Epidermal melanocyte (primary cell): Measurements from ENCODE around the gene RTL9.

ENCODE experiments used
- DNase-seq: peaks from one replicate; pipeline ENCODE4 v3.0.0; 2011; ENCODE audit warnings: low spot score; ENCODE audit not compliant: insufficient read length

The RTL9 gene

DNA sequence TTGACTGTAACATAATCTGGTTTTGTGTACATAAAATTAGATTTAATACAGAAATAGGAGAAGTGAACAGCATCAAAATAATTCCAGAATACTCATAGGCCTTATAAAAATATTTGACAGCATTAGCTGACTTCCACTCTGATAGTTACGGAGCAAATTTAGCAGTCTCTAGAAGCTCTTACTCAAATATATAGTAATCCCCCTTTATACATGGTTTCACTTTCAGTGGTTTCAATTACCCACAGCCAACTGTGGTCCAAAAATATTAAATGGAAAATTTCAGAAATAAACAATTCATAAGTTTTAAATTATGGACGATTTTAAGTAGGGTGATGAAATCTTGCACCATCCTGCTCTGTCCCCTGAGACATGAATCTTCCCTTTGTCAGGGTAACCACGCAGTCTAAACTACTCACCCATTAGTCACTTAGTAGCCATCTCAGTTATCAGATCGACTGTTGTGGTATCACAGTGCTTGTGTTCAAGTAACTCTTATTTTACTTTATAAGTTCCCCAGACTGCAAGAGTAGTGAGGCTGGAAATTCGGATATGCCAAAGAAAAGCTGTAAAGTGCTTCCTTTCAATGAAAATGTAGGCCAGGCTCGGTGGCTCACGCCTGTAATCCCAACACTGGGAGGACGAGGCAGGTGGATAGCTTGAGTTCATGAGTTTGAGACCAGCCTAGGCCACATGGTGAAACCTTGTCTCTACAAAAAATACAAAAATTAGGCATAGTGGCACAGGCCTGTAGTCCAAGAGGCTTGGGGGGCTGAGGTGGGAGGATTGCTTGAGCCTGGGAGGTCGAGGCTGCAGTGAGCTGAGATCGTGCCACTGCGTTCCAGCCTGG lies 17.2 kb upstream of the RTL9 start:
- DNase-seq, result no peak

DNA sequence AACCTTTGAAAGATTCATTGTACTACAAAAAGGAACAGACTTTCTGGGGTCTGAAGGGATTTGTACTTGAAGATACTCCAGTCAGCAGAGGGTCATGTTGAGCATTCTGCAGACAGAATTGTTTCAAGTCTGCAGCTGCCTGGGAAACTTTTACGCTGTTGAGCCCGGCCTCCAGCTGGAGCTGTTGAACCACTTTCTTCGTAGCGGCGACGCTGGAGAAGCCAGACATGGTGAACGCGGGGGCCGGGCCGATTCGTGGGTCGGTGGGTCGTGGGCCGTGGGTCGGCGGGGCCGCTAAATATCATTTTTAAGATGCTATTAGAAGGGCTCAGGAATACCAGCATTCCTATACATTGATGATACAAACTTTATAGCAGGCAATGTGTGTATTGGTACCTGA lies 12.0 kb upstream of the RTL9 start:
- no peak for DNase-seq

DNA sequence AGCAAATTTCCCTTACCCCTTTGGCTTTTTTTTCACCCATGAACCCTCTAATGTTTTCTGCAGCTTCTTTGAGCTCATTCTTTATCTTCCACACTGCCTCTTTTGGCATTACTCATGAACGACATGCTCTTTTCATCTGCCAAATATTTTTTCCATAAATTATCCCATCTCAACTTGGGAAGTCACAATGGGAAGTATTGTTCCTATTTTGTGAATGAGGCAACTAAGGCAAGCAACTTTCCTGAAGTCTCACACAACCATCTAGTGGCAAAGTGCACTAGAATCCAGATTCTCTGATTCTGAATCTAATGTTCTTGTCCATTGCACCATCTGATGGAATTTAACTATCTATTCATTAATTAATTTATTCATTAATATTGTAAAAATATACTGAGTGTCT lies 625 bp downstream of the RTL9 start:
- peak; percentile 19 for DNase-seq

DNA sequence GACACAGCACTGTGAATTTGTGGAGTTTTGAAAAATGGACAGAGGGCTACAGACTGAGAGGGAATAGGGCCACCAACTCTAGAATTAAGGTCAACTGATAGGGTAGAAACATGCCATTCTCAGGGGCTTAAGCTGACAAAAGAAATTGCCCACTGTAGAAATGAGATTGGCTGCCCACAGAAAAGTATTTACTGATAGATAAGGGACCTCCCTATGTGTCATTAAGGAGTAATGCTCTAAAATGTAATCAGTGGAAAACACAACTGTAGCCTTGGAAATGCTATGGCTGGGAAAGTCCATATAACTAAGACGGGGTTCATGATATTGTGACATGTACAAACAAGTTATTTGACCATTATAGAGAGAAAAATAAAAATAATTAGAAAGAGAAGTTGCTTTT lies 4.6 kb downstream of the RTL9 start:
- DNase-seq, result no peak

DNA sequence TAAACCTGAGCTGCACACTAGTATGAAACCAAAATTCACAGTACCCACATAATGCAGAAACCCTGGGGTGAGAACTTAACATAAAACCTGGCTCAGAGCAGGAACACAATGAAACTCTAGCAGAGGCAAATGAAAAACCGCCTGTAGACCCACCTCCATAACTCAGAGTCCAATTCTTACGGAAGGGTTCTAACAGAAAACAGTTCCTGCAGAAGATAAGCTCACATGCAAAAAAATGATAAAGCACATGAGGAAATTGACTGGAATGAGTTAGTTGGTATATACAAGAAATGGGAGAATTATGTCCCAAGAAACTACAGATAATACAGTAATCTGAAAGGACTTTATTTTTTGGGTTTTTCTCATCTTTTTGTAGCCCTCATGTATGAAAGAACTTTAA lies 14.7 kb downstream of the RTL9 start:
- DNase-seq, result no peak

DNA sequence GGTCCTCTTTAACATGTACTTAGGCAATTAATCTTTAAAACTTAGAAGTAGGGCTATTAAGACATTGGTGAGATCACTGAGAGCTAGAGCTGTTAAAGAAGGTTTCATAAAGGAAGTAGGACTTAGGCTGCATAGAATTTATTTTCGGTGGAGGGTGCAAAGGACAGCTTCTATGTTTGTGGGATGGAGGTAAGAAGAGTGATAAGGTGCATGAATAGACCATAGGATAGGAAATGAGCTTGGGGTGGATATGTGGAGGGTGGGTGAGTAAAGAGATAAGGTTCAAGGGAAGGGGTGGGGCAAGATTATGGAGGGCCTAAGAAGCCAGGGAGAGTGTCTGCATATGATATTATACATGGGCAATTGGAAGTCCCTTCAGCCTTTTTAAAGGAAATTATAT lies 15.9 kb downstream of the RTL9 start:
- DNase-seq, result no peak

DNA sequence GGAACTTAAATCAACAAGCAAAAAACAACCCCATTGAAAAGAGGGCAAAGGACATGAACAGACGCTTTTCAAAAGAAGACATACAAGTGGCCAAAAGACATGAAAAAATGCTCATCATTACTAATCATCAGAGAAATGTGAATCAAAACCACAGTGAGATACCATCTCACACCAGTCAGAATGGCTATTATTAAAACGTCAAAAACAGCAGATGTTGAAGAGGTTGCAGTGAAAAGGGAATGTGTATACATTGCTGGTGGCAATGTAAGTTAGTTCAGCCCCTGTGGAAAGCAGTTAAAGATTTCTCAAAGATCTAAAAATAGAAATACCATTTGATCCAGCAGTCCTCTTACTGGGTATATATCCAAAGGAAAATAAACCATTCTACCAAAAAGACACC lies 22.6 kb downstream of the RTL9 start:
- no peak for DNase-seq

DNA sequence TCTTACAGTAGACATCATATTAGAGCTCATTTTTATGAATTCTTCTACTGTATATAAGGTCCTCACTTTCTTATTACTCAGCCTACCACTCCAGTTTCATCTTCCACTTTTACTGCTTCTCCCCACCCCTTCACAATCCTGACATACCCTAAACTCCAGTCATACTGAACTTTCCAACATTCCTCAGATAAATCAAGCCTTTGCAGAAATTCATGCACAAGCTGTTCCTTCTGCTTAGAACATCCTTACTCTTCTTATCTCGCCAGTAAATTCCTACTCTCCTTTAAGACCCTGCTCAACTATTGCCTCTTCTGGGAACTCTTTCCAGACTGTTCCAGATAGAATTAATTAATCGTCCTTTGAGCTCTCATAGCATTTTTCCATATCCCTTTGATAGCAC lies 24.8 kb downstream of the RTL9 start:
- no peak for DNase-seq

DNA sequence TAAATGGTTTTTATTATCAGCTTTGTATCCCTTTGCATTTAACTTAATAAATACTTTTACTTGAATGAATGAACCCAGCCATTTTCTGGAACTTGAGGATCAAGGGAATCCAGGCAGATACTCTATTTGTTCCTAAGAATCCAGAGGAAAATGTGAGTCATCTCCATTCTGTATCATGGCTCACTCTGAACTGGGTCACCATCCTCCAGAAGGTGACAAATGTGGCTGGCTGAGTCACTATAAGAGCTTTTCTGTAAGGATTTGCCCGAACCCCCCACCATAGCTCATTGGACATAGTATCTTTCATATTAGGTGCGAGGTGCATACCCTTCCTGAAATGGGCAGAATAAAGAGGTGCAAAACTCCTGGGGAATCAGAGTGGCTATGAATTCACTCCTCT lies 25.8 kb downstream of the RTL9 start:
- DNase-seq, result no peak

DNA sequence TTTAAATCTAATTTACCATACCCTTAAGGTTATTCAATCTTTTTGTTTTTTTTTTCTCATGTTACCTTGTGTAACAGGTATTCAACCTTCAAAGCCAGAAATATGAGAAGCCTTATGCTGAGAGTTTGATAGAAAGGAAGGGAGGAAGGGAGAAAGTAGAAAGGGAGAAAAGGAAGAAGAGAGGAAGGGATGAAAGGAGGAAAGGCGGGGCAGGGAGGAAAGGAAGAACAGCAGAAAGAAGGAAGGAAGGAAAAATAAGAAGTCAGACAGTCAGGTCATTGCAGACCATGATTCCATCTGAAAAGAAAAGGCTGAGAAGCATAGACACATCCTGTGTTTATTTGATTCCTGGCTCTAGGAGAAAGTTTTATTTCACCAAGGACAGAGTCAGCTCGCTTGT lies 30.9 kb downstream of the RTL9 start:
- DNase-seq, result no peak

DNA sequence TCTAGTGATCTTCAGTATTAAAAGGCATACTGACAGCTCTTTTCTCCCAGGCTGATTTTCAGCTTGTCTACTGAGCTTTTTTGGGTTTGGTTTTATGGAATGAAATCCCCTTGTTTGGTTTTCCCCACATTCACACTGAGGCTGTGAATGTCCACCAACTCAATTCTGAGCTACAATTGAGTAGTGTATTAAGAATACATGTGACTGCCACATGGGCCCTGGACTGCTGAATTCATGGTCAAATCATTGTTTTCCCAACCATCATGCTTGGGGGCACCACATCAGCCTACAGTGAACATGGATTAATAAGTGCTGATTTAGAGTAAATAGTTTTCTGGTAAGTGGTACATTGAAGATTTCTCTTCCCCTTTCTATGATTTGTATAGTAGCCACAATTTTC lies 32.4 kb downstream of the RTL9 start:
- DNase-seq, result no peak

DNA sequence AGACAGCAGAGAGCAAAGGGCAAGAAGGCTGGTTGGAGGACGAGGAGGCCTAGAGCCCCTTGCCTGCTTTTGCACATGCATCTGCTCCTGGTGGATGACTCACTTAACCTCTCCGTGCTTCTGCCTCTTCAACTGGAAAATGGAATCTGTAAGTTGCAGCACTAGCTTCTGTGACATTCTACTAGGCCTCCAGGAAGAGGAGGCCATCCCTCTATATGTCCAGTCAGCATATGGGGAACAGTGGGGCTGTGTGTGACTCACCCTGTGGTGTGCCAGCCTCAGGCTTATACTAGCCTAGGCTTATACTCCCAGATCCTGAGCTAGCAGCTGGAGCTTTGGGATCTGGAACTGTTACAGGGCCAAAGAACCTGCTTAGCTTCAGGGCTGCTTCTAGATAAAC lies 36.0 kb downstream of the RTL9 start:
- no peak for DNase-seq

DNA sequence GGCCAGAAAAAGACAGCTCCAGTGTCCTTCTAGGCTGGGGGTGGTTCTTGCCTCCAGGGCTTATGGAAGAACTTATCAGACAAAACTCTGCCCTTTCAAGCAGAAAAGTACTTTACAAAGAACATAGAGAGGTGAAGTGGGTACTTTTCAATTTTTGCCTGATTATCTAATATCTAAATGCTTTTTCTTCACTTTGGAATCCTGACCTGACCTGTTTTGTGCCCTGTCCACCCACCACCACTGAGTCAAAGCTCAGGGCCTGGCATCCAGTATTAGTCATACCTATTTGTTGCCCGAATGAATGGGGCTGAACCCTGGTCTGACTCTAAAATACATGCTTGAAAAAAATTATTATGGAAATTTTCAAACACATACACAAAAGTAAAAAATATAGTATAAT lies 37.2 kb downstream of the RTL9 start:
- no peak for DNase-seq

DNA sequence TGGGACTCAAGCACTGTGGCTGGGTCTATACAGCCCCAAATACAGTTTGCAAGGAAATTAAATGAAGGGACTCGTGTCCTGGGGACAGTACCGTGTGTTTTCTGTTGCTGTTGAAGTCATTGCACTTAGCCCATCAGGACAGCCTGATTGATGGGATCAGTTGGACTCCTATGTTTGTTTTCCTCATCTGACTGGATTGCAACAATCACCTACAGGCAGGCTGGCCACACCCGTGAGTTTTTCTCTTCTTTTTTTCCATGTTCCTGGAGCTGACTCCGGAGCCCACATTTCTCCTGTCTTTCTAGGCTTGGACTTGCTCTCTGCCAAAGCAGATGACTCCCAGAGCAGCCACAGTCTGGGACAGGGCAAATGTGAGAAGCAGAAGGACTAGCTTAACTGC lies 38.1 kb downstream of the RTL9 start:
- DNase-seq, result no peak

DNA sequence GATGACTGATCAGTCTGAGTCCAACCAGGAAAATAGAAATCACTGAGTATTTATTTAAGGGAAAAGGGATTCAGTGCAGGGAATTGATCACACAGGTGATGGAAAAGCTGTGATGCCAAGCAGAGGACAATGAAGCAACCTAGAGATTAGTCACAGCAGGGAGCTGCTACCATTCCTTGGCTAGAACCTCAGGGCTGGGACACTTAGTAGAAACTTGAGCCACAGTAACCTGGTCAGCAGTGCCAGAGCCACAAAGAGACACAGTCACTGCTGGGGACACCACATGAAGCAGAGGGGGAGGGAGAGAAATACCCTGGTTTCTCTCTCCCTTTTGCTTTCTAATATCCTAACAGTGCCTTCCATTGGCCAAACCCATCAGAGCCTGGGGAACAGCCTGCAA lies 38.7 kb downstream of the RTL9 start:
- DNase-seq, result no peak

DNA sequence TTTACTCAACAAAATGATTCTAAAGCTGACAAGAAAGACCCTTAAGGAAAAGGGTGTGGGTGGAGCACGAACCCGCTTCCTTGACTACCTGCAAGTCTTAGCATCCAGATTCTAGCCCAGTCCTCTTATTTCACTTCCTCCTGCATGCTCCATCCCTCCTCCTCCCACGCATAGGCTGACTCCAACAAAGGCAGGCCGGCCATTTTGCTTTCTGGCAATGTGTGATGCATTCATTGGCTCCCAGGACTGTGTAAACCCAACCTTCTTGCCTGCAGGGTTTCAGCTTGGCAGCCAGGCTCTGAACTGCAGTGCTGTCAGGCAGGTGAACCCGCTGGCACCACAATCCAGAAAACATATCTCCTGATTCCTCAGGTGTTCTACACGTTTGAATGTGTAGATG lies 39.3 kb downstream of the RTL9 start:
- DNase-seq, result no peak

DNA sequence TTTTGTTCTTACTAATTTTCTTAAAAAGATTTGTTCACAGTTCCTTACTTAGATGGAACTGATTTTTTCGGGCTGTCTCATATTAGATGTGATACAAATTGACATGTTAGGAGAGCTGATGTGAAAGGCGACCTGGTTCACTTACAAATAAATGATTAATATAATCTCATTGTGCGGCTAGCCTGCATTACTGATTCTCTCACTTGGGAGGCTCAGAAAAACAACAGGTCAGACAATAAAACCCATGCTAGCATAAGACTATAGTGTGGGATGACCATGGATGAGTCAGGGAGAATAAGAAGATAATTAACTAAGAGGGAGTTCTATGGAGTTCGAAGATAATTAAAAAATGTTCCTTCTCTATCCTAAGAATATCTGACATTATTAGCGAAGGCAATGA lies 40.8 kb downstream of the RTL9 start:
- DNase-seq, result no peak

DNA sequence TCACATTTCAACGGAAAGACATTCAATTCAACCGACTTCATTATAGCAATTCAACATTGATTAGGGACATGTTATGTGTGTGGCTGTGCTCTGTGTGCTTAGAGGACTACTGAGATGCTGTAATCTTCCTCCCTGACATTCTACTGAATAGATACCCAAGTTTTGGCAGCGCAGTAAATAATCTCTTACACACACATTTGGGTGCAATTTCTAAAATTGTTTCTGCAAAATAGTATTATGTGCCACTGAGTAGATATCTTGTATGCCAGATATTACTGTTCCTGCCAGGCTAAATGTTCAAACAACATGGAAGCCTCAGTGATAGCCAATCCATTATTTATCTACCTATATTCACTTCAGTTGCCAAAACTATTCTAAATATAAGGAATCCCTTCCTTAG lies 41.3 kb downstream of the RTL9 start:
- DNase-seq, result no peak

DNA sequence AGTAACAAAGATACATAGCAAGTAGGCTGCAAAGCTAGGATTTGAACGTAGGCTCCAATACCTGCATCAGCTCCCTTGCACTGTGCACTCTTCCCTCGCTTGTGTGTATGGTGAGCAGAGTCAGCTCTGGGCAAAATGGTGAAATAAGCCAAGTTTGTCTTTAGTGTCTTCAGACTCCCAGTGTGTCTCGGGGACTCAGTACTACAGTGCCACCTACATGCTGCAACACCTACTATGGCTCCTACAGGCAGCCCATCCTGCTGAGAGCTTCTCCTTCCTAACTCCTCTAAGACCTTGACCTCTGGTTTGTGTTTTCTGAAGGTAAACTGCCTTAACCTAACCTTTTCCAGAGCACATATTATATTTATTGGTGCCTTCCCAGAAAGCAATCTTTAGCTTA lies 42.5 kb downstream of the RTL9 start:
- no peak for DNase-seq

DNA sequence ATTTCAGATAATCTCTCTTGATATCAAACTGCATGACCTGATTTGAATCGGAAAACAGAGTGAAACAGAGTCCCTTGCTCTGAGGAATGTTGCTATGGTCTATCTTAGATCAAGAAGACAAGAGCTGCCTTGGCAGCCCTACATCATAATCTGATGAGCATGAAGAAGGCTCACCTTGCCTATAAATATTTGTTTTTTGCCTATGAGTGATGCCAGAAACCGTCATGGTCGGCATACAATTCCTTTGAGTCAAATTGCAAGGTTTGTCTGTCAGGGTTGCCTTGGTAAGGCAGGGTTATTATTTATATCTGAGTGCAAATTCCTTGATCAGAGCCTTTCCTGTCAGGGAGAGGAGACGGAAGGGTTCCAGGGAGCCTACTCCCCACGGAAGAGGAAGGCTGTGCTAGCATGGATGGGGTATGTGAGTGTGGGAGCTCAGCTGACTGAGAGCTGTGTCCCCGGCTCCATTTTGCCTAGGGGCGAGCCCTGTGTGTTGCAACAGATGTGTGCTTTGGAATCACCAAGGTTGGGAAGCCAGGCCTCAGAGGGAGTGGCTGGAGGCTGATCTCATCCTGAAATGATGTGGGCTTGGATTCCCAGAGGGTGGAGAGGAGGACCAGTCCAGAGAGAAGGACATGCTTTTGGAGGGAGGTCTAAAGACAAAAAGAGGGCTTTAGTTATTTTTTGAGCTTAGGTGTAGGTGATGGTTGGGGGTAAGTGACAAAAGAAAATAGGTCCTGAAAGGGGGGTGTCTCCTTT lies 43.6 kb downstream of the RTL9 start:
- DNase-seq, result no peak

DNA sequence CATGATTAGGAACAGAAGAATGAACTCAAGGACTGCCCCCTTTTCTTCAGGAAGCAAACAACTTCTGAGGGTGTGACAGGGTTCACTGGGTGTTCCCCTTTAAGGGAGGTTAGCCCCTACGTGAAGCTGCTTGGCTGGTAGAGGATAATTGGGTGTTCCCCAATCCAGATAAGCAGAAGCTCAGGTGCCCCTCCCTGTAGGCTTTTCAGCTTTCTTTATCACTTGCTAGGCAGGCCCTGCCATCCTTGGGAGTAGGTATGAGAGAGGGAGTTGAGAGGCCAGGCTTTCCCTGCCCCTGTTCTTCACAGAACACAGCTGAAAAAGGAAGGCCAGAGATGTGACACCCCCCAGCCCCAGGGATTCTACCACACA lies 44.2 kb downstream of the RTL9 start:
- no peak for DNase-seq

DNA sequence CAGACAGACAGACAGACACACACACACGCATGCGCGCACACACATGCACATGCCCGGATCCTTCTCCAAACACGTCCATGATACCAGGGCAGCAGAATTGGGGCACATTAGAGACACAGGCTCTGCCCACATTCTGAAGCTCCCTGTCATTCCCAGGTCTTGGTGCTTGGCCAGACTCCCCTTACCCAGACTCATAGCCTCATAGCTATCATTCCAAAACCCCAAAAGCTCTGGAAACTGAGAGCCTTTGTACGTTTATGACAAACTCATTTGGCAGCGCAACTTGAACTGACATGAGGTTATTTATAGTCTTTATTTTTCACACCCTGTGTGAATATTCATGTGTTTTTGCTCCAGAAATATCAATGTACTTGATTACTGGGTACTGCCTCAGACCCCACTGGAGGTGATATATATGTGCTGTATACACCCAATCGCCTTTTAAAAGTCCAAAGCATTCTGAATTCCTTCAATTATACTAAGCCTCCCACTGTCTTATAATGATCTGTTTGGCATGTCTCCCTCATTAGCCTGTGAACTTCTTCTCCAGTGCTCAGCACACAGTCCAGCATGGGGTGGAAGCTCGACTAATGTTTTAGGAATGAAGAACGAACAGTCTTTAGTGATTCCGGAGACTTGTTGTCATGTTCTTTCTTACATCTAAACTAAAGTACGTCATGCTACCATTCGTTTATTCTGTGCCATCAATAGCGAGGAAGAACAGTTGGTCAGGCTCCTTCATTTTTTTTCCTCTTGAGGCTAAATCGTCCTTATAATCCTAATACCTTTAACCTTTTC lies 45.0 kb downstream of the RTL9 start:
- DNase-seq, result no peak
